ENCODE results near the gene FSTL5. TPM values are rescaled to one million over a fixed set of nuclear protein-coding genes. Genes with fewer than 3 reads are reported as not detected.

Gene FSTL5
- total and polyA plus RNA-seq, 2 donors (not counting 3 experiments of a cell fraction or from before 2014, with no cell fraction given), result 1.3 to 1.9 TPM

DNA sequence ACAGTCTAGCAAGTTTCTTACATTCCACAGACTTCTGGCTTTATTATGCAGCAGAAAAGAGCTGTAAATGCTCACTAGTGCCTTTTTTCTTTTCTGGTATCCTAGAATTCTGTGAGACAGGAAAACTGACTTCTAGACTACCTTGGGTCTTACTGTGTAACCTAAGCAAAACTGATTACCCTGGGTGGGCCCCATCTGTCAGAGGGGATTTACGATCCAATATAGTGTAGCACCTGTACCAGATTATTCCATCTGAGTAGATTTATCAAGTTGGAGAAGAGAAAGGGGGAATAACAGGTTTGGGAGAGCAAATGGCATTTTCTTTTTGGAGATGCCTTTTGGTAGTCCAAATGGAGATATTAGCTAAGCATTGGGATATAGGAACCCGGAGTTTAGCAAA, 46.7 kb downstream of the FSTL5 start:
- dilution Hi-C loops (cut with MboI; ENCODE audit: extremely low pct_ligation_motif_present, low sequenced_read_pairs) (no loop called here), intact Hi-C loops (cut with micrococcal nuclease) (no loop called here)
- CTCF ChIA-PET, result no interaction called here
- Histone ChIP-seq H3K4me3 (replicated peaks in 1 of 3; ENCODE audit: insufficient read depth in 1 of 3, low read depth in 1 of 3, low read length in 3 of 3) (no peak overlapping the region), H4K20me1 (replicated peaks; ENCODE audit: control insufficient read depth, extremely low read depth, insufficient read depth, low read length) (no peaks in the 10 kb centered on the region), H3K4me1 (ENCODE audit: control insufficient read depth, extremely low read depth, insufficient read depth, low read length) (no peaks in the 10 kb centered on the region), H3K9me3 (replicated peaks; ENCODE audit: control insufficient read depth, insufficient read depth, low read length) (no peaks in the 10 kb centered on the region), H3K9me1 (replicated peaks; ENCODE audit: control insufficient read depth, extremely low read depth, insufficient read depth, low read length) (no peaks in the 10 kb centered on the region), H3K9ac (replicated peaks; ENCODE audit: extremely low read depth, insufficient read depth, low read length) (no peak overlapping the region), H3K27ac (ENCODE audit: insufficient read depth, low read depth, low read length) (no peak overlapping the region), H2AFZ (ENCODE audit: low read depth, low read length) (no peak overlapping the region), H3K79me2 (ENCODE audit: control insufficient read depth, insufficient read depth, low read length) (no peaks in the 10 kb centered on the region), H3K27me3 (ENCODE audit: control insufficient read depth in 2 of 2, insufficient read depth in 2 of 2, low read length in 2 of 2) (no peaks in the 10 kb centered on the region), H3K36me3 (ENCODE audit: control insufficient read depth in 2 of 2, extremely low read depth in 1 of 2, insufficient read depth in 2 of 2, low read length in 2 of 2) (no peaks in the 10 kb centered on the region), H3K4me2 (ENCODE audit: insufficient read depth, low read length) (no peak overlapping the region)
- no TSS peak for BruUV-seq (replicated peaks)
- POLR2A ChIA-PET, result no interaction called here
- FAIRE-seq (no peak), DNase-seq (ENCODE audit: low read depth, low spot score) (no peak)
- TF ChIP-seq POLR2A (IDR thresholded peaks at IDR 0.05; ENCODE audit: low read depth, low read length), result no peak
- no peak for TF ChIP-seq FOS (IDR thresholded peaks at IDR 0.05; ENCODE audit: borderline replicate concordance, insufficient read depth, low read length)
- TF ChIP-seq, protein P1, sequence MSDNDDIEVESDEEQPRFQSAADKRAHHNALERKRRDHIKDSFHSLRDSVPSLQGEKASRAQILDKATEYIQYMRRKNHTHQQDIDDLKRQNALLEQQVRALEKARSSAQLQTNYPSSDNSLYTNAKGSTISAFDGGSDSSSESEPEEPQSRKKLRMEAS (IDR thresholded peaks at IDR 0.05; ENCODE audit: insufficient read depth, insufficient read length), result no peak
- TF ChIP-seq, protein P2, sequence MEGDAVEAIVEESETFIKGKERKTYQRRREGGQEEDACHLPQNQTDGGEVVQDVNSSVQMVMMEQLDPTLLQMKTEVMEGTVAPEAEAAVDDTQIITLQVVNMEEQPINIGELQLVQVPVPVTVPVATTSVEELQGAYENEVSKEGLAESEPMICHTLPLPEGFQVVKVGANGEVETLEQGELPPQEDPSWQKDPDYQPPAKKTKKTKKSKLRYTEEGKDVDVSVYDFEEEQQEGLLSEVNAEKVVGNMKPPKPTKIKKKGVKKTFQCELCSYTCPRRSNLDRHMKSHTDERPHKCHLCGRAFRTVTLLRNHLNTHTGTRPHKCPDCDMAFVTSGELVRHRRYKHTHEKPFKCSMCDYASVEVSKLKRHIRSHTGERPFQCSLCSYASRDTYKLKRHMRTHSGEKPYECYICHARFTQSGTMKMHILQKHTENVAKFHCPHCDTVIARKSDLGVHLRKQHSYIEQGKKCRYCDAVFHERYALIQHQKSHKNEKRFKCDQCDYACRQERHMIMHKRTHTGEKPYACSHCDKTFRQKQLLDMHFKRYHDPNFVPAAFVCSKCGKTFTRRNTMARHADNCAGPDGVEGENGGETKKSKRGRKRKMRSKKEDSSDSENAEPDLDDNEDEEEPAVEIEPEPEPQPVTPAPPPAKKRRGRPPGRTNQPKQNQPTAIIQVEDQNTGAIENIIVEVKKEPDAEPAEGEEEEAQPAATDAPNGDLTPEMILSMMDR (IDR thresholded peaks at IDR 0.05; ENCODE audit: extremely low read depth in 1 of 2, insufficient read depth in 1 of 2, low read depth in 1 of 2, low read length in 2 of 2), result no peak
- no peak for TF ChIP-seq JUN (IDR thresholded peaks at IDR 0.05; ENCODE audit: borderline replicate concordance, insufficient read depth, insufficient read length, low read depth)
- TF ChIP-seq EZH2 (IDR thresholded peaks at IDR 0.05; ENCODE audit: borderline replicate concordance, low read depth, low read length, severe bottlenecking), result no peak
- TF ChIP-seq MYC (IDR thresholded peaks at IDR 0.05; ENCODE audit: low read depth, low read length), result no peak
- TF ChIP-seq GATA2 (IDR thresholded peaks at IDR 0.05; ENCODE audit: insufficient read depth, insufficient read length, low read depth, low read length), result no peak
- no peak for TF ChIP-seq POLR2AphosphoS5 (IDR thresholded peaks at IDR 0.05; ENCODE audit: insufficient read depth, low read depth, low read length)

All from endothelial cell of umbilical vein (primary cell).